ENCODE data around the gene ABL2.
"Not testable (repeated sequence)": the region's sequence is repeated elsewhere in the genome, so short reads cannot be mapped to it uniquely, and the experiment has no call there.

Gene ABL2

GRCh38 chr1:179229214-179230140, at the start of gene ABL2:
ABL2 (minus strand) TSS chr1:179229677; CDS start chr1:179229397, 280 bp downstream.
- peak; percentile 14 to 31 for DNase-seq

GRCh38 chr1:179278920-179279319, 49.4 kb upstream of the ABL2 start:
- DNase-seq: no peak

GRCh38 chr1:179274424-179274823, 44.9 kb upstream of the ABL2 start:
- DNase-seq: not testable (repeated sequence)

GRCh38 chr1:179269071-179269470, 39.6 kb upstream of the ABL2 start:
- DNase-seq: no peak

GRCh38 chr1:179264507-179264906, 35.0 kb upstream of the ABL2 start:
- DNase-seq: no peak

GRCh38 chr1:179263121-179263520, 33.6 kb upstream of the ABL2 start:
- no peak for DNase-seq

GRCh38 chr1:179262183-179262582, 32.7 kb upstream of the ABL2 start:
- DNase-seq: no peak

GRCh38 chr1:179253286-179253972, 24.0 kb upstream of the ABL2 start:
- no peak for DNase-seq

GRCh38 chr1:179252606-179253005, 23.1 kb upstream of the ABL2 start:
- DNase-seq: no peak

- no peak for DNase-seq
These were observed 22.2 kb upstream of the ABL2 start for GRCh38 chr1:179251675-179252074.

- DNase-seq: no peak
These were observed 18.4 kb upstream of the ABL2 start for GRCh38 chr1:179247923-179248322.

GRCh38 chr1:179245426-179245825, 15.9 kb upstream of the ABL2 start:
- not testable (repeated sequence) for DNase-seq

GRCh38 chr1:179241530-179242097, 12.1 kb upstream of the ABL2 start:
- no peak for DNase-seq

- no peak for DNase-seq
These were observed 7.7 kb upstream of the ABL2 start for GRCh38 chr1:179237222-179237621.

GRCh38 chr1:179234863-179235262, 5.4 kb upstream of the ABL2 start:
- DNase-seq: no peak

- DNase-seq: no peak
These were observed 2.4 kb upstream of the ABL2 start for GRCh38 chr1:179231923-179232322.

GRCh38 chr1:179230721-179231120, 1.2 kb upstream of the ABL2 start:
- no peak for DNase-seq

GRCh38 chr1:179230251-179230650, 774 bp upstream of the ABL2 start:
- no peak for DNase-seq

- DNase-seq: peak in 1 of 2 donors; percentile 28
These were observed 679 bp downstream of the ABL2 start for GRCh38 chr1:179228783-179229213.

GRCh38 chr1:179226738-179227137, 2.7 kb downstream of the ABL2 start:
- DNase-seq: no peak

GRCh38 chr1:179224466-179224865, 5.0 kb downstream of the ABL2 start:
- DNase-seq: not testable (repeated sequence)

GRCh38 chr1:179221121-179221520, 8.4 kb downstream of the ABL2 start:
- DNase-seq: not testable (repeated sequence)

- peak in 1 of 2 donors; percentile 77 for DNase-seq
These were observed 11.5 kb downstream of the ABL2 start for GRCh38 chr1:179217943-179218507.
